ENCODE measurements around the gene NEDD4L.

- TF ChIP-seq, protein P1, sequence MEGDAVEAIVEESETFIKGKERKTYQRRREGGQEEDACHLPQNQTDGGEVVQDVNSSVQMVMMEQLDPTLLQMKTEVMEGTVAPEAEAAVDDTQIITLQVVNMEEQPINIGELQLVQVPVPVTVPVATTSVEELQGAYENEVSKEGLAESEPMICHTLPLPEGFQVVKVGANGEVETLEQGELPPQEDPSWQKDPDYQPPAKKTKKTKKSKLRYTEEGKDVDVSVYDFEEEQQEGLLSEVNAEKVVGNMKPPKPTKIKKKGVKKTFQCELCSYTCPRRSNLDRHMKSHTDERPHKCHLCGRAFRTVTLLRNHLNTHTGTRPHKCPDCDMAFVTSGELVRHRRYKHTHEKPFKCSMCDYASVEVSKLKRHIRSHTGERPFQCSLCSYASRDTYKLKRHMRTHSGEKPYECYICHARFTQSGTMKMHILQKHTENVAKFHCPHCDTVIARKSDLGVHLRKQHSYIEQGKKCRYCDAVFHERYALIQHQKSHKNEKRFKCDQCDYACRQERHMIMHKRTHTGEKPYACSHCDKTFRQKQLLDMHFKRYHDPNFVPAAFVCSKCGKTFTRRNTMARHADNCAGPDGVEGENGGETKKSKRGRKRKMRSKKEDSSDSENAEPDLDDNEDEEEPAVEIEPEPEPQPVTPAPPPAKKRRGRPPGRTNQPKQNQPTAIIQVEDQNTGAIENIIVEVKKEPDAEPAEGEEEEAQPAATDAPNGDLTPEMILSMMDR (IDR thresholded peaks at IDR 0.05) = no peak
- TF ChIP-seq EZH2 (IDR thresholded peaks at IDR 0.05; ENCODE audit: borderline replicate concordance, insufficient read depth, low read depth, low read length, poor library complexity, severe bottlenecking) = no peak
Measured at GRCh38 chr18:58303363-58303762, 259.3 kb downstream of the NEDD4L start.

Measured in B cell (primary cell).